K562 (cell line): ENCODE measurements around the gene RNASEH2A. TPM values are rescaled to one million over a fixed set of nuclear protein-coding genes. Genes with fewer than 3 reads are reported as not detected.
A peak's percentile ranks its signal among the peaks of the same experiment; 100 is the strongest.

ENCODE experiments used
- CBX5 ChIP-seq: IDR thresholded peaks from 2 replicates; pipeline ENCODE4 v1.6.1; 2014; ENCODE audit warnings: low read depth, borderline replicate concordance
- CTBP1 ChIP-seq: fragments of 450-650 bp; IDR thresholded peaks from 2 replicates; pipeline ENCODE4 v1.6.1; 2016; ENCODE audit warnings: borderline replicate concordance
- DPF2 ChIP-seq: fragments of 450-650 bp; IDR thresholded peaks from 2 replicates; pipeline ENCODE4 v1.6.1; 2016
- MNT ChIP-seq, 2 experiments: fragments of 450-650 bp; conservative IDR thresholded peaks; 2 replicates each; pipeline ENCODE4 v1.6.1; 2017; ENCODE audit warnings: mild to moderate bottlenecking in 2 of 2, moderate library complexity in 2 of 2
- NCOA6 ChIP-seq: fragments of 450-650 bp; IDR thresholded peaks from 2 replicates; pipeline ENCODE4 v1.6.1; 2017; ENCODE audit warnings: mild to moderate bottlenecking
- NFIC ChIP-seq: fragments of 450-650 bp; IDR thresholded peaks from 2 replicates; pipeline ENCODE4 v1.6.1; 2017; ENCODE audit warnings: mild to moderate bottlenecking, inconsistent platforms
- NR1H2 ChIP-seq: sonication (generic); formaldehyde crosslinking; IDR thresholded peaks from 2 replicates; pipeline ENCODE4 v1.4.0; 2020; ENCODE audit warnings: mild to moderate bottlenecking, missing genetic modification reagents
- STAG1 ChIP-seq: sonication (generic); formaldehyde crosslinking; IDR thresholded peaks from 2 replicates; pipeline ENCODE4 v1.5.0; 2020; ENCODE audit warnings: missing genetic modification reagents, borderline replicate concordance
- ZBTB11 ChIP-seq, 3 experiments: fragments of 200-800 bp in 1 of 3; fragments of 250-450 bp in 1 of 3; fragments of 450-650 bp in 1 of 3; sonication (Bioruptor Pico) in 1 of 3; sonication (Bioruptor generic) in 1 of 3; formaldehyde crosslinking in 1 of 3; IDR thresholded peaks; 2 replicates each; pipeline versions ENCODE4 v1.6.1 to v1.8.0; 2016 to 2022; ENCODE audit warnings: mild to moderate bottlenecking in 2 of 3, missing genetic modification characterization in 2 of 3, missing compliant biosample characterization in 1 of 3, moderate library complexity in 1 of 3
- ZNF23 ChIP-seq: fragments of 250-450 bp; sonication (Bioruptor Pico); IDR thresholded peaks from 2 replicates; pipeline ENCODE4 v1.4.0; 2020; ENCODE audit warnings: mild to moderate bottlenecking
- ZNF398 ChIP-seq: fragments of 250-450 bp; sonication (Bioruptor Pico); IDR thresholded peaks from 2 replicates; pipeline ENCODE4 v1.8.0; 2021; ENCODE audit warnings: moderate library complexity, mild to moderate bottlenecking, inconsistent platforms
- polyA plus RNA-seq, 8 experiments: library from polyadenylated mRNA; depleted of rRNA in 4 of 8; stranded (reverse) in 5 of 8; unstranded in 3 of 8; fragments of >200 nt; fragmentation: Nextera tagmentation in 2 of 8; fragmentation: Illumina TruSeq in 1 of 8; extraction: Ambion mirVana in 2 of 8; extraction: Trizol in 1 of 8; gene quantifications; 2 replicates each; pipeline versions ENCODE4 v1.2.1 to v1.2.3, GENCODE V29; 2011 to 2014; ENCODE audit warnings: inconsistent platforms in 1 of 8, missing spikeins in 1 of 8
- total RNA-seq, 7 experiments: library from RNA; depleted of rRNA in 6 of 7; stranded (reverse); fragments of >200 nt in 6 of 7; fragmentation: Illumina TruSeq in 2 of 7; extraction: Trizol in 2 of 7; gene quantifications; 2 replicates each; pipeline versions ENCODE4 v1.2.1 to v1.2.3, GENCODE V29; 2011 to 2021; ENCODE audit warnings: low replicate concordance in 1 of 7

The RNASEH2A gene
- total and polyA plus RNA-seq, 9 of the 15 experiments (the other 6 are each of a cell fraction or from before 2014, with no cell fraction given) = 22.3 to 78.0 (median 61.7) TPM

- TF ChIP-seq DPF2 (no peak), ZNF23 (CRISPR knock-in tag) (no peak), ZBTB11 (CRISPR knock-in tag; IDR thresholded peaks at IDR 0.05) (no peak), STAG1 (CRISPR knock-in tag) (no peak), NCOA6 (no peak), ZNF398 (CRISPR knock-in tag) (no peak), MNT (conservative IDR thresholded peaks at IDR 0.05) (no peak), NFIC (0 out of 2 replicates have a peak, but pooled peaks have one; percentile 17), CBX5 (no peak), NR1H2 (CRISPR knock-in tag) (no peak), CTBP1 (no peak)
- TF ChIP-seq, all 486 proteins: peak for 3
Observed at GRCh38 chr19:12828494-12828893, 22.1 kb downstream of the RNASEH2A start (continued).
